Endothelial cell of umbilical vein (primary cell): ENCODE data around the gene RPL9. TPM values are rescaled to one million over a fixed set of nuclear protein-coding genes. Genes with fewer than 3 reads are reported as not detected.

Source experiments
- BruUV-seq: library from RNA; stranded (reverse); fragments of 400-500 nt; replicated peaks from 2 replicates; lab custom pipeline; 2021; lab: Mats Ljungman, UMichigan
- CTCF ChIA-PET: fragments of 300-600, 350-600 bp; sonication (Branson Sonifier 250); formaldehyde crosslinking; loops from one replicate; lab custom pipeline; 2021; ENCODE audit warnings: antibody characterized with exemption, inconsistent platforms; lab: Charles Lee
- POLR2A ChIA-PET: fragments of 300-600, 350-600 bp; sonication (Branson Sonifier 250); formaldehyde crosslinking; loops from one replicate; lab custom pipeline; 2021; ENCODE audit warnings: antibody characterized with exemption, inconsistent platforms; lab: Charles Lee
- DNase-seq: peaks from one replicate; pipeline ENCODE4 v3.0.0-alpha.2; 2011; ENCODE audit warnings: low read depth, low spot score
- FAIRE-seq: peaks from 2 replicates; lab custom pipeline; 2011; peaks lifted over from hg19 to GRCh38; lab: Jason Lieb, UNC
- H2AFZ ChIP-seq: 2 replicates; pipeline ENCODE4 v1.6.0; 2012; ENCODE audit warnings: low read depth, low read length, control low read depth, inconsistent platforms
- H3K27ac ChIP-seq: 2 replicates; pipeline ENCODE4 v1.5.1; 2011; ENCODE audit warnings: low read depth, mild to moderate bottlenecking, control low read depth, low read length, moderate library complexity; ENCODE audit not compliant: insufficient read depth
- H3K27me3 ChIP-seq, 2 experiments: 2 replicates each; pipeline versions ENCODE4 v1.6.0 to v1.6.1; 2011; ENCODE audit warnings: low read length in 2 of 2, mixed read lengths in 1 of 2; ENCODE audit not compliant: control insufficient read depth in 2 of 2, insufficient read depth in 2 of 2
- H3K36me3 ChIP-seq, 2 experiments: 2 replicates in 1 of 2; 3 replicates in 1 of 2; pipeline ENCODE4 v1.5.1; 2011; ENCODE audit warnings: low read length in 2 of 2, mild to moderate bottlenecking in 1 of 2, moderate library complexity in 1 of 2; ENCODE audit not compliant: control insufficient read depth in 2 of 2, insufficient read depth in 2 of 2; ENCODE audit errors: extremely low read depth in 1 of 2
- H3K4me1 ChIP-seq: 3 replicates; pipeline ENCODE4 v1.5.1; 2011; ENCODE audit warnings: mild to moderate bottlenecking, low read length; ENCODE audit not compliant: control insufficient read depth, insufficient read depth; ENCODE audit errors: extremely low read depth
- H3K4me2 ChIP-seq: 2 replicates; pipeline ENCODE4 v1.6.1; 2011; ENCODE audit warnings: low read length, control low read depth, mixed read lengths; ENCODE audit not compliant: insufficient read depth
- H3K4me3 ChIP-seq, 3 experiments: fragments of 200-600 bp in 1 of 3; sonication (generic), shearing (Covaris generic) in 1 of 3; replicated peaks in 1 of 3; 2 replicates each; pipeline ENCODE4 v1.5.1; 2011 to 2016; ENCODE audit warnings: control low read depth in 3 of 3, low read length in 3 of 3, mild to moderate bottlenecking in 2 of 3, inconsistent platforms in 1 of 3, low read depth in 1 of 3, moderate library complexity in 1 of 3; ENCODE audit not compliant: insufficient read depth in 1 of 3
- H3K79me2 ChIP-seq: 2 replicates; pipeline ENCODE4 v1.6.0; 2012; ENCODE audit warnings: low read length, inconsistent platforms; ENCODE audit not compliant: control insufficient read depth, insufficient read depth
- H3K9ac ChIP-seq: replicated peaks from 2 replicates; pipeline ENCODE3; 2011; ENCODE audit warnings: low read length, control low read depth; ENCODE audit not compliant: insufficient read depth; ENCODE audit errors: extremely low read depth
- H3K9me1 ChIP-seq: replicated peaks from 3 replicates; pipeline ENCODE4 v1.6.0; 2011; ENCODE audit warnings: mild to moderate bottlenecking, low read length; ENCODE audit not compliant: control insufficient read depth, insufficient read depth; ENCODE audit errors: extremely low read depth
- H3K9me3 ChIP-seq: replicated peaks from 2 replicates; pipeline ENCODE4 v1.5.1; 2012; ENCODE audit warnings: low read length, inconsistent platforms; ENCODE audit not compliant: control insufficient read depth, insufficient read depth
- H4K20me1 ChIP-seq: replicated peaks from 2 replicates; pipeline ENCODE3; 2011; ENCODE audit warnings: mild to moderate bottlenecking, low read length; ENCODE audit not compliant: control insufficient read depth, insufficient read depth; ENCODE audit errors: extremely low read depth
- CTCF ChIP-seq, 2 donors: IDR thresholded peaks; 1 replicate in 1 of 2; 2 replicates in 1 of 2; pipeline ENCODE4 v1.5.1; 2011; ENCODE audit warnings: low read length in 2 of 2, mild to moderate bottlenecking in 2 of 2, moderate library complexity in 2 of 2, control low read depth in 1 of 2, inconsistent platforms in 1 of 2, low read depth in 1 of 2; ENCODE audit not compliant: insufficient read depth in 1 of 2; ENCODE audit errors: extremely low read depth in 1 of 2
- EZH2 ChIP-seq: IDR thresholded peaks from 2 replicates; pipeline ENCODE4 v1.6.1; 2012; ENCODE audit warnings: borderline replicate concordance, low read depth, mild to moderate bottlenecking, moderate library complexity, low read length, inconsistent platforms; ENCODE audit not compliant: severe bottlenecking
- FOS ChIP-seq: IDR thresholded peaks from 2 replicates; pipeline ENCODE4 v1.6.1; 2011; ENCODE audit warnings: mild to moderate bottlenecking, low read length, moderate library complexity, borderline replicate concordance; ENCODE audit not compliant: insufficient read depth
- GATA2 ChIP-seq: IDR thresholded peaks from 2 replicates; pipeline ENCODE4 v1.7.0; 2011; ENCODE audit warnings: low read depth, mild to moderate bottlenecking, moderate library complexity, mixed read lengths, low read length; ENCODE audit not compliant: insufficient read length, insufficient read depth
- JUN ChIP-seq: IDR thresholded peaks from 2 replicates; pipeline ENCODE4 v1.6.1; 2011; ENCODE audit warnings: borderline replicate concordance, low read depth; ENCODE audit not compliant: insufficient read length, insufficient read depth
- MAX ChIP-seq: IDR thresholded peaks from 2 replicates; pipeline ENCODE4 v1.6.1; 2011; ENCODE audit not compliant: insufficient read depth, insufficient read length
- MYC ChIP-seq: IDR thresholded peaks from one replicate; pipeline ENCODE4 v1.6.1; 2011; ENCODE audit warnings: mild to moderate bottlenecking, low read depth, low read length
- POLR2A ChIP-seq: IDR thresholded peaks from 2 replicates; pipeline ENCODE4 v1.6.1; 2012; ENCODE audit warnings: low read depth, mild to moderate bottlenecking, control low read depth, low read length
- POLR2AphosphoS5 ChIP-seq: IDR thresholded peaks from 2 replicates; pipeline ENCODE4 v1.6.1; 2012; ENCODE audit warnings: low read depth, mild to moderate bottlenecking, control low read depth, low read length, moderate library complexity; ENCODE audit not compliant: insufficient read depth
- dilution Hi-C: fragments of 300-500 bp; cut with MboI; formaldehyde crosslinking; loops from one replicate; pipeline ENCODE4 v1.15.0; 2019; ENCODE audit warnings: low sequenced_read_pairs; ENCODE audit not compliant: extremely low pct_ligation_motif_present
- intact Hi-C: fragments of 100-400 bp; cut with micrococcal nuclease; formaldehyde crosslinking; loops from one replicate; pipeline ENCODE4 v1.10.0; 2022
- microRNA-seq: library from miRNA; unstranded; fragments of <30 nt; microRNA quantifications from one replicate; pipeline ENCODE4 v1.2.0, GENCODE V29; 2021; ENCODE audit warnings: borderline number of aligned reads, borderline replicate concordance
- polyA plus RNA-seq, 4 experiments: library from polyadenylated mRNA; depleted of rRNA in 3 of 4; stranded (reverse) in 3 of 4; unstranded in 1 of 4; fragments of >200 nt; gene quantifications; 2 replicates each; pipeline versions ENCODE4 v1.2.1 to v1.2.3, GENCODE V29; 2011 to 2012; ENCODE audit warnings: missing spikeins in 1 of 4
- small RNA-seq: library from RNA; depleted of rRNA; stranded (forward); fragments of <200 nt; gene quantifications from one replicate; pipeline ENCODE3, GENCODE V24; 2012; ENCODE audit warnings: low replicate concordance, low read depth; ENCODE audit not compliant: insufficient read depth, insufficient read length
- total RNA-seq: library from RNA; stranded (reverse); gene quantifications from 2 replicates; pipeline ENCODE4 v1.2.3, GENCODE V29; 2021

Gene RPL9
- total and polyA plus RNA-seq, 2 donors (not counting 3 experiments of a cell fraction or from before 2014, with no cell fraction given), result 963 to 1,186 TPM

- Histone ChIP-seq H3K36me3 (no peaks in the 10 kb centered on the region), H3K4me2 (no peak within 1 kb of the TSS), H3K27ac (no peak within 1 kb of the TSS), H3K9ac (no peak within 1 kb of the TSS), H3K9me1 (no peaks in the 10 kb centered on the region), H2AFZ (no peak within 1 kb of the TSS), H3K4me3 (no peak within 1 kb of the TSS), H4K20me1 (no peaks in the 10 kb centered on the region), H3K4me1 (no peaks in the 10 kb centered on the region), H3K79me2 (no peaks in the 10 kb centered on the region), H3K27me3 (no peaks in the 10 kb centered on the region), H3K9me3 (no peaks in the 10 kb centered on the region)
- CTCF ChIA-PET, result interaction anchor here (1.0 to 1.6 kb wide), 4 partner anchors 7 to 85 kb away, joined by 3 to 4 read pairs (median 4); no protein-coding TSS in a partner anchor
- dilution Hi-C loops (no loop called here), intact Hi-C loops (no loop called here)
- no peak for TF ChIP-seq CTCF (IDR thresholded peaks at IDR 0.05; ENCODE audit: extremely low read depth in 1 of 2, insufficient read depth in 1 of 2, low read depth in 1 of 2, low read length in 2 of 2)
- TF ChIP-seq MAX, result no peak
- TF ChIP-seq GATA2, result no peak
- TF ChIP-seq JUN, result no peak
- no peak for TF ChIP-seq EZH2
- TF ChIP-seq POLR2AphosphoS5, result no peak
- no peak for TF ChIP-seq POLR2A
- no peak for TF ChIP-seq MYC
- TF ChIP-seq FOS, result no peak
- POLR2A ChIA-PET, result interaction anchor here (0.5 kb wide), 1 partner anchor 53 kb away, joined by 9 read pairs; no protein-coding TSS in a partner anchor
- DNase-seq (no peak), FAIRE-seq (no peak)
- no TSS peak for BruUV-seq
Observed at GRCh38 chr4:39406763-39407583, 51.7 kb downstream of the RPL9 start, which contains the start of gene KLB. Gene KLB, plus strand, starts transcription at chr4:39406930. Its CDS starts 20 bp downstream, at chr4:39406950.

Small RNAs within 50 kb of the gene (microRNA-seq; reads per million reads assigned to microRNA genes)
- gene MIR5591, result not detected

Small RNAs within 50 kb of the gene (small RNA-seq; reads per million reads assigned to genes)
- gene MIR5591 (not detected), gene RF00019 (not detected)

Other genes starting within 250 kb of the RPL9 start
- 56.2 and 57.1 TPM in 2 replicates for gene RFC1, start 92.6 kb downstream of the RPL9 start, total RNA-seq
- 11.5 and 12.9 TPM in 2 replicates for gene RFC1, start 92.6 kb downstream of the RPL9 start, polyA plus RNA-seq
- gene KLB, start 52.0 kb downstream of the RPL9 start, total RNA-seq, result not detected in 2 replicates
- gene KLB, start 52.0 kb downstream of the RPL9 start, polyA plus RNA-seq, result 0.01 and 0.02 TPM in 2 replicates
- 9.7 and 11.3 TPM in 2 replicates for gene LIAS, start 134 bp upstream of the RPL9 start, total RNA-seq
- gene LIAS, start 134 bp upstream of the RPL9 start, polyA plus RNA-seq, result 4.0 and 5.5 TPM in 2 replicates
- 62.1 and 69.7 TPM in 2 replicates for gene UGDH, start 68.5 kb upstream of the RPL9 start, total RNA-seq
- 25.5 and 41.3 TPM in 2 replicates for gene UGDH, start 68.5 kb upstream of the RPL9 start, polyA plus RNA-seq
- gene SMIM14, start 179.9 kb upstream of the RPL9 start, total RNA-seq, result 15.1 and 15.4 TPM in 2 replicates
- 9.6 and 12.3 TPM in 2 replicates for gene SMIM14, start 179.9 kb upstream of the RPL9 start, polyA plus RNA-seq
- gene UBE2K, start 239.2 kb upstream of the RPL9 start, total RNA-seq, result 90.3 and 97.8 TPM in 2 replicates
- gene UBE2K, start 239.2 kb upstream of the RPL9 start, polyA plus RNA-seq, result 27.1 and 32.5 TPM in 2 replicates